Testis (tissue), 5 donors: ENCODE data around the gene LIPN. TPM values are rescaled to one million over a fixed set of nuclear protein-coding genes. Genes with fewer than 3 reads are reported as not detected.
A peak's percentile ranks its signal among the peaks of the same experiment; 100 is the strongest.

ENCODE experiments used
- DNase-seq: peaks from one replicate; pipeline ENCODE4 v3.0.0-alpha.2; 2019
- H3K27ac ChIP-seq, 2 donors: fragments of 200-600 bp; sonication (generic); one replicate each; pipeline ENCODE4 v1.5.1; 2019
- H3K27me3 ChIP-seq: fragments of 200-600 bp; sonication (generic); one replicate; pipeline ENCODE4 v1.5.1; 2019
- H3K36me3 ChIP-seq: fragments of 200-600 bp; sonication (generic); one replicate; pipeline ENCODE4 v1.5.1; 2017; ENCODE audit warnings: low read depth; ENCODE audit errors: missing control alignments
- H3K4me1 ChIP-seq: fragments of 200-600 bp; sonication (generic); one replicate; pipeline ENCODE4 v1.5.1; 2019
- H3K4me3 ChIP-seq, 2 donors: fragments of 200-600 bp; sonication (generic); one replicate each; pipeline ENCODE4 v1.5.1; 2017 to 2019
- H3K9me3 ChIP-seq: fragments of 200-600 bp; sonication (generic); one replicate; pipeline ENCODE4 v1.5.1; 2017
- CTCF ChIP-seq, 3 experiments: fragments of 450-650 bp in 2 of 3; fragments of 200-600 bp in 1 of 3; sonication (generic) in 1 of 3; IDR thresholded peaks; one replicate each; pipeline ENCODE4 v1.5.1; 2016 to 2019; ENCODE audit warnings: antibody characterized with exemption in 3 of 3, mild to moderate bottlenecking in 2 of 3, moderate library complexity in 1 of 3
- POLR2A ChIP-seq: fragments of 450-650 bp; IDR thresholded peaks from one replicate; pipeline ENCODE4 v1.6.1; 2017; ENCODE audit warnings: antibody characterized with exemption, mild to moderate bottlenecking, moderate library complexity
- WGBS, 2 donors: methylation state at CpG; one replicate each; pipeline ENCODE4 v1.1.5; 2018; 5-methylcytosine and 5-hydroxymethylcytosine counted together
- intact Hi-C: fragments of 100-400 bp; cut with DNase I; formaldehyde crosslinking; loops from one replicate; pipeline ENCODE4 v1.15.1; 2023; ENCODE audit warnings: low total_unique reads
- long read RNA-seq, 2 donors: transcript quantifications; one replicate each; lab custom pipeline, GENCODE V29; 2026
- polyA plus RNA-seq: library from polyadenylated mRNA; stranded (reverse); fragments of 350-450 nt; fragmentation: Illumina TruSeq; extraction: RNeasy Lipid Tissue Mini Kit (QIAGEN cat#74804); gene quantifications from one replicate; pipeline ENCODE4 v1.2.3, GENCODE V29; 2014; ENCODE audit warnings: low read depth, low replicate concordance; ENCODE audit not compliant: insufficient read depth
- total RNA-seq, 2 donors: library from RNA; depleted of rRNA; stranded (reverse); fragments of >200 nt; gene quantifications; one replicate each; pipeline ENCODE4 v1.2.3, GENCODE V29; 2016

LIPN gene
- total RNA-seq (under 1 TPM in 1 of 2 donors, not detected in 1; 0.31 TPM), polyA plus RNA-seq (not detected)
- long read RNA-seq, donor 1 = 0 reads
- long read RNA-seq, donor 2 = 0 reads

- no peak within 1 kb of the TSS for H3K4me3 ChIP-seq
- TF ChIP-seq CTCF (IDR thresholded peaks at IDR 0.05) = no peak
- no peak for TF ChIP-seq POLR2A
- H3K27me3 ChIP-seq = no peaks in the 10 kb centered on the region
- DNase-seq = no peak
- 87 to 91% methylated on average over 7 of the region's 7 CpGs for WGBS, 2 donors
- no peaks in the 10 kb centered on the region for H3K36me3 ChIP-seq
- intact Hi-C loops = no loop called here
- H3K9me3 ChIP-seq = no peaks in the 10 kb centered on the region
- no peak within 1 kb of the TSS for H3K27ac ChIP-seq
- no peaks in the 10 kb centered on the region for H3K4me1 ChIP-seq
These were observed at the start of gene LIPN for GRCh38 chr10:88759366-88760101. TSS of gene LIPN (plus strand) at chr10:88760020. CDS start at chr10:88761406, 1,386 bp downstream.

GRCh38 chr10:88715517-88715916 is 44.3 kb upstream of the LIPN start:
- no peaks in the 10 kb centered on the region for H3K27me3 ChIP-seq
- no peaks in the 10 kb centered on the region for H3K36me3 ChIP-seq
- 96 to 98% methylated on average over 1 of the region's 1 CpG for WGBS, 2 donors
- H3K9me3 ChIP-seq = no peaks in the 10 kb centered on the region
- H3K4me3 ChIP-seq = no peak overlapping the region
- intact Hi-C loops = no loop called here
- DNase-seq = no peak
- no peaks in the 10 kb centered on the region for H3K4me1 ChIP-seq
- TF ChIP-seq POLR2A = no peak
- no peak for TF ChIP-seq CTCF (IDR thresholded peaks at IDR 0.05)
- H3K27ac ChIP-seq = no peak overlapping the region

- H3K36me3 ChIP-seq = no peaks in the 10 kb centered on the region
- no peak for DNase-seq
- no peak overlapping the region for H3K4me3 ChIP-seq
- no peaks in the 10 kb centered on the region for H3K27me3 ChIP-seq
- no peaks in the 10 kb centered on the region for H3K4me1 ChIP-seq
- H3K27ac ChIP-seq = no peak overlapping the region
- intact Hi-C loops = no loop called here
- WGBS, 2 donors = 79 to 91% methylated on average over 4 of the region's 4 CpGs
- no peak for TF ChIP-seq POLR2A
- no peaks in the 10 kb centered on the region for H3K9me3 ChIP-seq
These were observed 38.4 kb upstream of the LIPN start for GRCh38 chr10:88721392-88721791.

- no peak for DNase-seq
- Histone ChIP-seq H3K27ac (no peak overlapping the region), H3K4me1 (no peaks in the 10 kb centered on the region), H3K27me3 (no peaks in the 10 kb centered on the region), H3K4me3 (no peak overlapping the region), H3K9me3 (no peaks in the 10 kb centered on the region), H3K36me3 (no peaks in the 10 kb centered on the region)
- TF ChIP-seq POLR2A (no peak), CTCF (IDR thresholded peaks at IDR 0.05) (no peak)
- 36 to 38% methylated on average over 1 of the region's 1 CpG for WGBS, 2 donors
- intact Hi-C loops = no loop called here
These were observed 34.0 kb upstream of the LIPN start for GRCh38 chr10:88725798-88726197.

- WGBS, 2 donors = 55 to 56% methylated on average over 23 to 30 of the region's 30 CpGs
- Histone ChIP-seq H3K4me3 (peak overlapping the region; percentile 21 to 36), H3K27me3 (no peaks in the 10 kb centered on the region), H3K27ac (no peak overlapping the region), H3K36me3 (no peaks in the 10 kb centered on the region), H3K9me3 (no peaks in the 10 kb centered on the region), H3K4me1 (no peaks in the 10 kb centered on the region)
- intact Hi-C loops = no loop called here
- TF ChIP-seq POLR2A = no peak
- no peak for TF ChIP-seq CTCF (IDR thresholded peaks at IDR 0.05)
- DNase-seq = peak; percentile 88
These were observed 31.6 kb upstream of the LIPN start for GRCh38 chr10:88728107-88728763.
